ENCODE results near the gene EXT2.

- TF ChIP-seq CTCF (IDR thresholded peaks at IDR 0.05) (no peak), POLR2A (IDR thresholded peaks at IDR 0.05) (no peak)
Measured at GRCh38 chr11:44136176-44136945, 40.9 kb downstream of the EXT2 start.
